ENCODE measurements around the gene UTF1.

GRCh38 chr10:133281084-133281483 is 51.1 kb downstream of the UTF1 start:
- TF ChIP-seq POLR2AphosphoS5 (IDR thresholded peaks at IDR 0.05; ENCODE audit: low read depth, low read length): no peak
- TF ChIP-seq TAF1 (IDR thresholded peaks at IDR 0.05; ENCODE audit: borderline replicate concordance, insufficient read depth, low read length): no peak
